ENCODE results near the gene SRSF3. TPM values are rescaled to one million over a fixed set of nuclear protein-coding genes. Genes with fewer than 3 reads are reported as not detected.

SRSF3 gene
- total RNA-seq, 1 donor from 2014 or later: 285 TPM

DNA sequence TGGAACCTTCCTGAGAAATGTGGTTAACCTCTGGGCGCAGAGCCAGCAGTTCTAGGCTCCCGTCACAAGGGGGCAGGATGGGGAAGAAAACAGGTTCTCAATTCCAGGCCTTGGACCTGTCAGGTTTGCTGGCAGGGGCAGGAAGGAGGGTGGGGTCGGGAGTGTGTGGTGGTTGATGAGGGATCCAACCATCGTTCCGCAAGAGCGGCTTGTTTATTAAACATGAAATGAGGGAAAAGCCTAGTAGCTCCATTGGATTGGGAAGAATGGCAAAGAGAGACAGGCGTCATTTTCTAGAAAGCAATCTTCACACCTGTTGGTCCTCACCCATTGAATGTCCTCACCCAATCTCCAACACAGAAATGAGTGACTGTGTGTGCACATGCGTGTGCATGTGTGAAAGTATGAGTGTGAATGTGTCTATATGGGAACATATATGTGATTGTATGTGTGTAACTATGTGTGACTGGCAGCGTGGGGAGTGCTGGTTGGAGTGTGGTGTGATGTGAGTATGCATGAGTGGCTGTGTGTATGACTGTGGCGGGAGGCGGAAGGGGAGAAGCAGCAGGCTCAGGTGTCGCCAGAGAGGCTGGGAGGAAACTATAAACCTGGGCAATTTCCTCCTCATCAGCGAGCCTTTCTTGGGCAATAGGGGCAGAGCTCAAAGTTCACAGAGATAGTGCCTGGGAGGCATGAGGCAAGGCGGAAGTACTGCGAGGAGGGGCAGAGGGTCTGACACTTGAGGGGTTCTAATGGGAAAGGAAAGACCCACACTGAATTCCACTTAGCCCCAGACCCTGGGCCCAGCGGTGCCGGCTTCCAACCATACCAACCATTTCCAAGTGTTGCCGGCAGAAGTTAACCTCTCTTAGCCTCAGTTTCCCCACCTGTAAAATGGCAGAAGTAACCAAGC is 29.6 kb downstream of the SRSF3 start:
- peak; percentile 95 for DNase-seq

DNA sequence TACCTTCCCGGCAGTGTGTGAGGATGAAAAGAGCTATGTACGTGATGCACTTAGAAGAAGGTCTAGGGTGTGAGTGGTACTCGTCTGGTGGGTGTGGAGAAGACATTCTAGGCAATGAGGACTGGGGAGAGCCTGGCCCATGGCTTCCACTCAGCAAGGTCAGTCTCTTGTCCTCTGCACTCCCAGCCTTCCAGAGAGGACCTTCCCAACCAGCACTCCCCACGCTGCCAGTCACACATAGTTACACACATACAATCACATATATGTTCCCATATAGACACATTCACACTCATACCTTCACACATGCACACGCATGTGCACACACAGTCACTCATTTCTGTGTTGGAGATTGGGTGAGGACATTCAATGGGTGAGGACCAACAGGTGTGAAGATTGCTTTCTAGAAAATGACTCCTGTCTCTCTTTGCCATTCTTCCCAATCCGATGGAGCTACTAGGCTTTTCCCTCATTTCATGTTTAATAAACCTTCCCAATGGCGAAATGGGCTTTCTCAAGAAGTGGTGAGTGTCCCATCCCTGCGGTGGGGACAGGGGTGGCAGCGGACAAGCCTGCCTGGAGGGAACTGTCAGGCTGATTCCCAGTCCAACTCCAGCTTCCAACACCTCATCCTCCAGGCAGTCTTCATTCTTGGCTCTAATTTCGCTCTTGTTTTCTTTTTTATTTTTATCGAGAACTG is 30.4 kb downstream of the SRSF3 start:
- no peak for DNase-seq

- DNase-seq: peak; percentile 92
Measured at GRCh38 chr6:36625158-36625919, 31.2 kb downstream of the SRSF3 start.

GRCh38 chr6:36626636-36627035 is 32.5 kb downstream of the SRSF3 start:
- DNase-seq: no peak

DNA sequence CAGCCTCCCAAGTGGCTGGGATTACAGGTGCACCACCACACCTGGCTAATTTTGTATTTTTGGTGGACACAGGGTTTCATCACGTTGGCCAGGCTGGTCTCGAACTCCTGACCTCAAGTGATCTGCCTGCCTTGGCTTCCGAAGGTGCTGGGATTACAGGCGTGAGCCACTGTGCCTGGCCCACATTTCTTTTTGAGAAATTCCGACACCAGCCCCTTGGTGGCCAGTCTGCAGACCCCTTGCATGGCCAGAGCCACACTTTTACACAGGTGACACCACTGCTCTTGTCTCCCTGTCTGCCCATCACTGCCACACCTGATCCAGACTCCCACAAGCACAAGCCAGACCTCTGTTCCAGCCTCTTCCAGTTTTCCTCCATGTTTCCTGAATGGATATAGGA is 33.0 kb downstream of the SRSF3 start:
- no peak for DNase-seq

- DNase-seq: peak; percentile 89
Measured at GRCh38 chr6:36627801-36628246, 33.7 kb downstream of the SRSF3 start.

- no peak for DNase-seq
Measured at GRCh38 chr6:36629784-36630183, 35.6 kb downstream of the SRSF3 start.

GRCh38 chr6:36631326-36632011 is 37.3 kb downstream of the SRSF3 start:
- peak; percentile 77 for DNase-seq

- peak; percentile 38 for DNase-seq
Measured at GRCh38 chr6:36633370-36633769, 39.2 kb downstream of the SRSF3 start.

DNA sequence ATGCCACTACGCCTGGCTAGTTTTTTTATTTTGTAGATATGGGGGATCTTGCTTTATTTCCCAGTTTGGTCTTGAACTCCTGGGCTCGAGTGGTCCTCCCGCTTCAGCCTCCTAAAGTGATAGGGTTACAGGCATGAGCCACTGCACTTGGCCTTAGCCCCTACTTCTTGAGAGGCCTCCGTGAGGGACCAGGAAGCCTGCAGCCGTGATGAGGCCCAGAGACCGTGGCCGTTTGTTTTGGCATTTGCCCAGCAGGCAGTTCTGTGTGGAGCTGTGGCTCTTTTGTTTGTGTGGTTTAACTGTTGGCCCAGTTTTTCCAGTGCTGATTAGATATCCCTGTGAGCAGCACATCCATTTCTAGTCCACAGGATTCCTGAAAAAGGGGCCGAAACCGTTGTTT is 39.8 kb downstream of the SRSF3 start:
- DNase-seq: peak; percentile 68

DNA sequence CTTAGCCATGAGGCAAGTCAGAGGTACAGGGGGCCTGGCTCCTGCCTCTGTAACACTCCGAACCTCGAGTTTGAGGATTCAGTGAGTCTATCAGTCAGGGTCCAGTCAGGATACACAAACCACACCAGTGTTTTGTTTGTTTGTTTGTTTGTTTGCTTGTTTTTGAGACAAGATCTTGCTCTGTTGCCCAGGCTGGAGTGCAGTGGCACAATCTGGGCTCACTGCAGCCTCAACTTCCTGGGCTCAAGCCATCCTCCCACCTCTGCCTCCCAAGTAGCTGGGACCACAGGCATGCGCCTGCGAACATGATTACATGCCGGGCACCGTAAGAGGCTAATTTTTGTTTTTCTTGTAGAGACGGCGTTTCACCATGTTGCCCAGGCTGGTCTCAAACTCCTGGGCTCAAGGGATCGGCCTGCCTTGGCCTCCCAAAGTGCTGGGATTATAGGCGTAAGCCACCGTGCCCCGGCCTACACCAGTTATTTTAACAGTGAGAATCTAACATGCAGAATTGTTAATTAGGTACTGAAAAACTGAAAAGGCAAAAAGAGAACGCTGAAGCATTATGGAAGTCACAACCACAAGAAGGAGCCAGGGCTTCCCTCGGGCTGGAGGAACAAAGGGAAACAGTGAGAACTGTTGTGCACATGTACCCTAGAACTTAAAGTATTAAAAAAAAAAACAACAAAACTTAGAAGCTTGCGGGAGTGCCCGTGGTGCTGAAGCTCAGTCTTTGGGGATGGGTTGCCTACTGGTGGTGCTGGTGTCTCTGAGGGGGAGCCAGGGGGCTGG is 40.4 kb downstream of the SRSF3 start:
- no peak for DNase-seq

DNA sequence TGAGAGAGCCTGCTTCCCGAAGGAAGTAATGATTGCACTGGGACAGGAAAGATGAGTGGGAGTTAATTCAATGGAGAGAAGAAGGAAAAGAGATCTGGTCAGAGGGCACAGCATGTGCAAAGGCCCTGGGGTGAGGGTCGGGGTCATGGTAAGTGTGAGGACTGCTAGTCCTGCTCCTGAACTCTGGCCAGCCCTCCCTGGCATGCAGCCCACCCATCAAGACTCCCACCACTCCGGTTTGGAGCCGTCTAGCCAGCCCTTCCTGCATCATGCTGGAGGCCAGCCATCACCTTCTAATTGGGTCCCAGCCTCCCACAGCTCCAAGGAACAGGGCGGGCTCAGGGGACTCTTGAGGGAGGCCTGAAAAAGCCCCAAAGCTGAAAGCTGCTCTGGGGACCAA is 42.1 kb downstream of the SRSF3 start:
- no peak for DNase-seq

- no peak for DNase-seq
Measured at GRCh38 chr6:36636687-36637418, 42.7 kb downstream of the SRSF3 start.

- no peak for DNase-seq
Measured at GRCh38 chr6:36638579-36638978, 44.4 kb downstream of the SRSF3 start.

DNA sequence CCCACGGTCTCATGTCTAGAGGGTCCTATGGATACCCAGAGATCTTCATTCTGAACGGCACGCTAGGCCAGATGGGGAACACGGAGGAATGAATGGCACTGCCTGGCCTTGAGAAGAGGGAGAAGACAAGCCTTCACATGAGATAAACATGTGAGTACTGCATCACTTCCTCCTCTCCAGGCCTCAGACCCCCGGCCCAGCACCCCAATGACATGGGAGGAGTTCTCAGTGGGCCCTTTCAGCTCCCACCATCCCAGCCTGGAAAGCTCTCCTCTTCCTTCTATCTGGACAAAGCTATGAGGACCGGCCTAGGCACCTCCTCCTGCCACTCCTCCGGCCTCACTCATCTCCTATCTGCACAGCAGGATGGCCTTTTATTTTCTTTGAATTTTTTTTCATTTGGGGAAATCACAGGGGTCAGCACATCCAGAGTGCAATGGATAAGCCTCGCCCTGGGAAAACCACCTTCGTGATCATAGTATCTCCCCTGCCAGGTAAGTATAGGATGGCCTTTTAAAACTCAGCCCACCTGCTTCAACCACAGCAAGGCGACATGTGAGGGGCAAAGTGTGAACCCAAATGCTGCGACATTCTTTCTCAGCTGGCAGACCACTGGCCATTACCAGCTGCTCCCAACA is 45.1 kb downstream of the SRSF3 start:
- no peak for DNase-seq

DNA sequence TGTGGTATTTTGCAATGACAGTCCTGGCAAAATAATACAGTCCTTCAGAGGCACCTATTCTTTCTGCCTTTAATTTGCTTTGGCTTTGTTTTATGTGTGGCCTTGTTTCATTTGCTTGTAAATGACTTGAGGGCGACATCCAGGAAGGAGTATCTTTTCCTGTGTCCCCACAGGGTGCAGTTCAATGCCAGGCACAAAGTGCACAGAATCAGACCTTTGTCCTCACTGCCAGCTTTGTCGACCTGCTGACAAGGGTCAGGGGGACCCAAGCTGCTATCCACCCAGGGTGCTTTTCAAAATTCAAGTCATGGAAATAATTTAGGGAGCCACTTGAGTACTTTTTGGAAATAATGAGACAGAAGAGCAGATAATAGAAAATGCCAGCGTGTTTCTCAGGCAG is 47.4 kb downstream of the SRSF3 start:
- no peak for DNase-seq

GRCh38 chr6:36642913-36643817 is 49.0 kb downstream of the SRSF3 start:
- peak; percentile 40 for DNase-seq

- no peak for DNase-seq
Measured at GRCh38 chr6:36643977-36644376, 49.8 kb downstream of the SRSF3 start.

- DNase-seq: no peak
Measured at GRCh38 chr6:36649086-36649485, 54.9 kb downstream of the SRSF3 start.

Measured in tongue (tissue), 2 donors.